NCI-H2081 (cell line): ENCODE results near the gene MPZL1.
"Not testable (repeated sequence)": the region's sequence is repeated elsewhere in the genome, so short reads cannot be mapped to it uniquely, and the experiment has no call there.

Experiments
- DNase-seq, 2 experiments: peaks; one replicate each; lab custom pipeline; 2025; lab: John Stamatoyannopoulos, UW

MPZL1 gene

DNA sequence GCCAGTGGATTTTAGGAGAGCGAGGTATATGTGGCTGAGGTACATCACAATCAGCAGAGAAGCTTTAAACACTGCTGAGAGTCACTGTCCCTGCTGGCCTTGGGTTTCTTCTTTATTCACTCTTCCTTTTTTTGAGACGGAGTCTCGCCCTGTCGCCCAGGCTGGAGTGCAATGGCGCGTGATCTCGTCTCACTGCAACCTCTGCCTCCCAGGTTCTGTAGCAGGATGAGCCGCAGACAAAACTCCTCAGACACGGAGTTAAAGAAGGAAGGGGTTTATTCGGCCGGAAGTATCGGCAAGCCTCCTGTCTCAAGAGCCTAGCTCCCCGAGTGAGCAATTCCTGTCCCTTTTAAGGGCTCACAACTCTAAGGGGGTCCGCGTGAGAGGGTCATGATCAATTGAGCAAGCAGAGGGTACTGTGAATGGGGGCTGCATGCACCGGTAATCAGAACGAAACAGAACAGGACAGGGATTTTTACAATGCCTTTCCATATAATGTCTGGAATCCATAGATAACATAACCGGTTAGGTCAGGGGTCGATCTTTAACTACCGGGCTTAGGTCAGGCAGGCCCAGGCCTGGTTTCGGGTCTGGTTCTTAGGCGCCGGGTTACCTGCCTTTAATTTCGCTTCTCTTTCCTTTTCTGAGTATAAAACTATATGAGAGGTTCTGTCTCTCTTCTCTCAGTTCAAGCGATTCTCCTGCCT is 1.9 kb upstream of the MPZL1 start:
- not testable (repeated sequence) for DNase-seq

DNA sequence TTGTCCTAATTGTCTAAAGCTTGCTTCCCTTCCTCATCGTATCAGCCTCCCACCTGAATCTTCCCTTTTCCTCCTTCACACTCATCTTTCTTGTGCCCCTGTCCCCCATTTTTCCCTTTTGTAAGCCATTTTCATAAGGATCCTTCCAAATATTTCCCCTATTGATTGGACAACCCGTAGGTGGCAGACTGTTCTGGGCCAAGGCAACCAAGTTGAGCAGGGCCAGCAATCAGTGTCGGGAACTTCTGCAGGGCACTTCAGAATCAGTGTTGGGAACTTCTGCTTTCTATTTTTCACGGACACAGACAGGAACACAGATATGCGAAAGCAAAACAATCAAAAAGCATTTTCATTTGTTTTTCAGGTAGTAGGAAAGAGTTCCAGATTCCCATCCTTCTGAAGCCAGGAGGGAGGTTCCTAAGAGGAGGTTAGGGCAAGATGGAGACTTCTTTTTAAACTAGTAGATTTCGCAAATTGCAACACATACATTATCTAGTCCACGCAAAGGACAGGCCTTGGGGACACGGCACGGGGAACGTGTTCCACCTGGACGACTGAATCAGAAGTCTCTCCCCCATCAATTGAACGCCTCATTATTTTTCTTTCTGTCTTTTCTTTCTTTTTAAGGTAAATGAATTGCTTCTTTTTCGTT is 691 bp upstream of the MPZL1 start:
- DNase-seq: peak in 1 of 2 experiments; percentile 30

DNA sequence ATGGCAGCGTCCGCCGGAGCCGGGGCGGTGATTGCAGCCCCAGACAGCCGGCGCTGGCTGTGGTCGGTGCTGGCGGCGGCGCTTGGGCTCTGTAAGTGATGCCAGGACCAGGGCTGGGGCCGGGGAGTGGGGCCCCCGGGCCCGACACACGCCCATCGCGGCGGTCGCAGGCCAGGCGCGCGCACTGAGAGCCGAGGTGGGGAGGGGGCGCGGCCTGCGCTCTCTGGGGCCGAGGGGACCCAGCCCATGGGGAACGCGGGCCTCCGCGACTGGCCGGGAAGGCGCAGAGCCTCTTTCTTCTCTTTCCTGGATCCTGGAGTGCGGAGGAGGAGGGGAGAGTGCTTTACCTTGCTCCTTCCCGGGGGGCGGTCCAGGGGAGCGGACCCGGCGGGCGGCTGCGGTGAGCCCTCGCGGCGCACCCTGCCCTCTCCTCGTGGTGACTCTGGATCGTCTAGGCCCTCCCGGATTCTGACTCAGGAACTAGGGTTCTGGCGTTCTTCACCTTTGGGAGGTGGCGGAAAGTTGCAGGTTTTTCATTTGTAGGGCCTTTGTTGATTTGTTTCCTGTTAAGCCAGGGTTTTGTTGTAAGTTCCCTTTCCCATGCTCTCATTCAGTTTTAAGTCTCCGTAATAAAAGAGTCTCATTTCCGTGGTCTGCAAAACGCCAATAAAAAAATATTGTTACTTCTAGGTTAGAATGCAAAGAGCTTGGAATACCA is 529 bp downstream of the MPZL1 start:
- peak; percentile 46 to 66 for DNase-seq

DNA sequence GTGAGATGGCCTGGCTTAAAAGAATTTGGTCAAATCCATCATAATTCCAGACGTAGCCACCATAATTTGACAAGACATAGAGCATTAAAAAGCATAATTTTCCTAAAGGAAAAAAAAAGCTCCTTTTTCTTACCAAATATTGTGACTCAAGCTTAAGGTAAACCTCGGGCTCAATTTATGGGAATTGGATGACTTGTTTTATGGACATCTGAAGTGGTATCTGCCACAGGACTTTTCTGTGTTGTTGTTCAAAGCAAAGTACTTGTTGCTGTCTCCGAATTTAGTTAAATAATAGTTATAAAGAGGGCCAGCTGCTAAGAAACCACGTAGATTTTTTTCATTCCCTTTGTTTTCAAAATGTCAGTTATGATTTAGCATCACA is 1.1 kb downstream of the MPZL1 start:
- no peak for DNase-seq

DNA sequence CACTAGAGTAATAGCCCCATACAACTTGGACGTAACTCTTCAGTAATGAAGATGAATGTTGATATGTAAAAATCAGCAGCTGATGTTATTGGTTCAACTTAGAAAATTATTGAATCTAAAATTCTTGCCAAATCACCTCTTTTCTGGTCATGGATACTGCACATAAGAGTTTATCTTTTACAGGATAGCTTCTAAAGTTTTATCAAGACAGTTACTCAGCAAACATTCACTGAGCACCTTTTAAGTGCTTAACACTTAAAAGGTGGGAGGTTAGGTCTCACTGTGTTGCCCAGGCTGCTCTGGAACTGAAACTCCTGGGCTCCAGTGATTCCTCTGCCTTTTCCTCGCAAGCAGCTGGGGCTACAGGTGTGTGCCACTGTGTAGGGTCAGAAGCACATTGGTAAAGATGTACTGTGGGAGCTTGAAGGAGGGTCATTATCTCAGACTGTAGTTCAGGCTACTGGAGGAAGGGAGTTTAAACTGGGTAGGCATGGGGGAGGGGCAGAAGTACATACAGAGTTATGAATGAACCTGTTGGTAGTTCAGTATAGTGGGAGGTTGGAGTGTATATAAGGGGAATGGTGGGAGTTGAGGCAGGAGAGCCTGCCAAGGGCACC is 2.0 kb downstream of the MPZL1 start:
- DNase-seq: no peak

DNA sequence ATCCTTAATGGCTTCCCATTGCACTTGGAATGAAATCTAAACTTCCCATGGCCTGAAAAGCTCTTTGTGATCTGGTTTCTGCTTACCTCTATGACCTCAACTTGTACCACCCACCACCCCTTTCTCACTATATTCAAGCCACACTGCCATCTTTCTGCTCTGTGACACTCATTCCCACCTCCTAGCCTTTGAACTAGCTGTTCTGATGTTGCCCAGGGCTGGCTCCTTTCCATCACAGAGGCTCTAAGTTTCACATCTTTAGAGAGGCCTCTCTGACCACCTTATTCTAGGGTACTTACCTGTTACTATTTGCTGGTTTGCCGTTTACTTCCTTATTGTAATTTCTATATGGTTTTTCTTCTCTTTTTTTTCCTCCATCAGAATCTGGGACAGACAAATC is 4.2 kb downstream of the MPZL1 start:
- no peak for DNase-seq

DNA sequence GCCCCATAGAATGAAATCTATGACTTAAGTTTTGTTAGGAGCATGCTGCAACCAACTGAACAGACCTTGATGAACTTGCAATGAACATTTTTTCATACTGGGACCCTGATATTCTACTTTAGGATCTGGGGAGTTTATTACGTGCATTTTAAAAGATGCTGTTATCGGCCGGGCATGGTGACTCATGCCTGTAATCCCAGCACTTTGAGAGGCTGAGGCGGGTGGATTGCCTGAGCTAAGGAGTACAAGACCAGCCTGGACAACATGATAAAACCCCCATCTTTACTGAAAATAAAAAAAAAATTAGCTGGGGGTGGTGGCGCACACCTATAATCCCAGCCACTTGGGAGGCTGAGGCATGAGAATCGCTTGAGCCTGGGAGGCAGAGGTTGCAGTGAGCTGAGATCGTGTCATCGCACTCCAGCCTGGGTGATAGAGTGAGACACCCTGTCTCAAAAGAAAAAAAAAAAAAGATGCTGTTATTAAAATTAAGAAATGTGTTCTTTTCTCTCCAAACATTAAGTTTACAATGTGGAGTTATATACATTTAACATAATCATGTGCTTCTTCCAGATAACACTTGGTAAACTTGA is 7.1 kb downstream of the MPZL1 start:
- no peak for DNase-seq

DNA sequence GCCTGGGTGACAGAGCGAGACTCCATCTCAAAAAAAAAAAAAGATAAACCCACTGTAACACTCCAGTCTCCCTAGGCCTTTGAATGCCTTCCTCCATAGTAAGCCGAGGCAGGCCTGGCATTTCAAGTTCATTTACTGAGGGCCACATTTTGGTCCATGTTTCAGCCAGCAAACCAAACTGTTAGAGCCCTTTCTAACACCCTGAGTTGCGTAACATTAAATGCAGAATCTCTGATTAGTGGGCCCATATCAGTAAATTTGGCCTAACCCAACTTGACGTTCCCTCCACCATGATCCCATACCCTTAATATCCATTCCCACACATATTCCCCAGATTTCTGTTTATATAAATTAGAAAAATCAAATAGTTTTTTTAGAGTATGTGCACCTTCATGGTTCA is 12.4 kb downstream of the MPZL1 start:
- no peak for DNase-seq

DNA sequence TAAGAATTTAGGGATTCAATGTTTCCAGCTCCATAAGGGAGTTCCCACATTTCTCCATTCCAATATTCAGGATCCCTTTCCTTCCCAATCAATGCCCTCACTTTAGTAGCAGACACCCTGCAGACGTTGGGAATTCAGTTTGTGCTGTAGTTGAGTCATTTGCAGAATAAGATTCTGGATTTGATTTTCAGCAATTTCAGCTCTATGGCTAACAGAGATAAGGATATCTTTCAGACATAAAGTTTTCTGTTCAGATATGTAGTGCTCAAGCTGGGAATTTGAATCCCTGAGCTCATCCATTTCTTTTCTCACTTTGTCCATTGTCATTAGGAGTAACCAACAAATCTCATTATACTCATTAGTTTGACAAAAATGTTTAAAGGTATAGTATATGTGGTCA is 13.1 kb downstream of the MPZL1 start:
- no peak for DNase-seq

DNA sequence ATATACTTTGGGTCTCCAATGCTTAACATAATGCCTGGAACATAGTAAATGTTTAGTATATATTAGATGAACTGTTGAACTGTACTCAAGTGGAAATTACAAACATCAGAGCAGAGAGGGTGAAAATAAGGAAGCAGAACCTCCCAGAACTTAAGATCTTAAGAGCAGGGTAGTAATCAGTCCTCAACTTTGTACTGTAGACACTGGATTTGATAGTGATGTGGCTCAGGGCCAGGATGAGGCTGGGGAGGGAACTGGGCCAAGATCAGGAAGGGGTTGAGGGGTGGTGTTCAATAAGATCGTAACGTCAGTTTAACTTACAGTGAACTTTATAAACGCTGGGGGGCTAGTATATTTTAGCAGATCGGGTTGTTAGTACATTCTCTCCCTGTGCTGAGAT is 15.4 kb downstream of the MPZL1 start:
- DNase-seq: no peak

DNA sequence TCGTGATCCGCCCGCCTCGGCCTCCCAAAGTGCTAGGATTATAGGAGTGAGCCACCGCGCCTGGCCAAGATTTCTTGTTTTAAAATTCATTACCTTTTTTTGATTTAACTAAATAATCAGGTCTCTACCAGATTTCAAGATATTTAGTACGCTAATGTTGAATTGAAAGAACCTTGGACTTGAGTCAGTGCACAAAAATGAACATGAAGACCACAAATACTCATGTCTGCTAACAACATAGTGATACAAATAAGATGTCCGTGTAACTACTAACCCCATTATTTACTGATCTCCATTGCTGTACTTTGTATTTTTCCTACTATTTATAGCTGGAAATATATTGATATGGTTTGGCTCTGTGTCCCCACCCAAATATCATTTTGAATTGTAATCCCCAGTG is 16.4 kb downstream of the MPZL1 start:
- DNase-seq: no peak

DNA sequence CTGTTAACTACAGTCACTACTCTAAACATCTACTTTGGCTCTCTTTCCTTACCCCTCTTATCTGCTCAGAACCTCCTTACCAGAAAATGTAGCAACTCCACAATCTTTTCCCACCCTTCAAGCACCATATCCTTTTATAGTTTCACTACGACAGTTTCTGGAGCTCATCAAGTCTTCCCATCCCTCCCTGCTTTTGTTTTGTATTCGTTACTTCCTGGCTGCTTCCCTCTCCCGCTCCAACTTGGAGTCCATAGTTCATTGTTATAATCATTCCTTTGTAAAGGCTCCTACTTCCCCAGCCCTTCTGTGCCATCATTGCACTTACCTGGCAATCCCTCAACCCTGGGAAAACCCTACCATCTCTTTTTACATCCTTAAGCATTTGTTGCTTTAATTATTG is 18.0 kb downstream of the MPZL1 start:
- DNase-seq: no peak

DNA sequence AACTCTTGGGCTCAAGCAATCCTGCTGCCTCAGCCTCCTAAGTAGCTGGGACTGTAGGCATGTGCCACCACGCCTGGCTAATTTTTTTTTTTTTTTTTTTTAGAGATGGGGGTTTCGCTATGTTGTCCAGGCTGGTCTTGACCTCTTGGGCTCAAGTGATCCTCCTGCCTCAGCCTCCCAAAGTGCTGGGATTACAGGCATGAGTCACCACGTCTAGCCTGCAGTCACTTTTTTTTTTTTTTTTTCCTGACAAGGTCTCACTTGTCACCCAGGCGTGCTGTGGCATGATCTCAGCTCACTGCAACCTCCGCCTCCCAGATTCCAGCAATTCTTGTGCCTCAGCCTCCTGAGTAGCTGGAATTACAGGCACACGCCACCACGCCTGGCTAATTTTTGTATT is 19.3 kb downstream of the MPZL1 start:
- DNase-seq: not testable (repeated sequence)

DNA sequence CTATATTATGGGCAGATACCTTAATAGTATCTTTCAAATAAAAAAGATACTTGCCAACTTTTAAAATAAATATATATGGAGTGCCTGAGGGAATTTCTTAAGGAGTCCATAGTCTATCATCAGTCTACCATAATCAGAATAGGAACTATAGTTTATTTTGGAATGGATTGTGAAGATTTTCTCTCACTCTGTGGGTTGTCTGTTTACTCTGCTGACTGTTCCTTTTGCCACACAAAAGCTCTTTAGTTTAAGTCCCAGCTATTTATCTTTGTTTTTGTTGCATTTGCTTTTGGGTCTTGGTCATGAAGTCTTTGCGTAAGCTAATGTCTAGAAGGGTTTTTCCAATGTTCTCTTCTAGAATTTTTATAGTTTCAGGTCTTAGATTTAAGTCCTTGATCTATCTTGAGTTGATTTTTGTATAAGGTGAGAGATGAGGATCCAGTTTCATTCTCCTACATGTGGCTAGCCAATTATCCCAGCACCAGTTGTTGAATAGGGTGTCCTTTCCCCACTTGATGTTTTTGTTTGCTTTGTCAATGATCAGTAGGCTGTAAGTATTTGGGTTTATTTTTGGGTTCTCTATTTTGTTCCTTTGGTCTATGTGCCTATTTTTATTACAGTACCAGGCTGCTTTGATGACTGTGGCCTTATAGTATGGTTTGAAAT is 20.7 kb downstream of the MPZL1 start:
- DNase-seq: peak in 1 of 2 experiments; percentile 6

DNA sequence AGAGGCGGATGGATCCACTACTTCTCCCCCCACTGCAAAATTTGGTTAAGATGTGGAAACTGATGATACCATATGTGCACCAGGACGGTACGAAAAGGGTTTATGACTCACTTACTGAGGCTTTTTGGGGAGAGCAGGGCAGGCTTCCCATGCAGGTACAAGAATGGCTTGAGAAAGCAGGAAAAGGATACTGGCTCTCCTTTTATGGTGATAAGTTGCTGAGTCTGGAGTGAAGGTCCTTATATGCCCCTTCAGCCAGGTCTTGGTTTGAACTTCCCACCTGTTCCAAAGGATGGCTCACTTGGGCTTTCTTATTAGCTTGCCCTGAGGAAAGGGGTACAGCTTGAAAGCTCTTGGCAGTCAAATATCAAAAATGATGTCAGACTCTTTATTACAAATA is 23.1 kb downstream of the MPZL1 start:
- DNase-seq: no peak

DNA sequence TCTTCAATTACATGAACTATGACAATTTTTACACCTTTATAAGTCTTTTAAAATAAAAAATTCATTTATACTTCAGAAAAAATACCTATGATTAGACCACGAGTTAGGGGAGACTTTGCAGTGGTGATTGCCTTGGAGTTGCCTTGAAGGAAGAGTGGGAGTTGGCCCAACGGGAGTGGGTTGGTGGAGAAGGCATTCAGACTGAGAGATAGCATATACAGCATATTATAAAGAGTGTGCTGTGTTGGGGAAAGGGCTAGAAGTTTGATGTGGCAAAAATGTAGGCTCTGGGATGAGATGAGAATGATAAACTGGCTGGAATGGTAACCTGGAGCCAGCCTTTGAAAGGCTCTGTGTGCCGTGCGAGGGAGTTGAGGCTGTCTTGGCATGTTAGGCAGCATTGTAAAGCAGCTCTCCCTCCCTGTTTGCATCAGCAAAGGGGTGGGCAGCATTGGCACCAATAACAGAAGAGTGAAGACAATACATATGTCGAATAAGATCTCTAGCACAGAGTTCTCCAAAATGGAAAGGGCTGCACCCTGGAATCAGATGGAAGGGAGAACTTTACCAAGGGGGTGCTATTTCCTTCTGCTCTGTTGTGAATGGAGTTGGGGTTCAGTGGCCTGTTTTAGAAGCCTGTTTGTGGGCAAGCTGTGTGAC is 24.4 kb downstream of the MPZL1 start:
- DNase-seq: no peak

DNA sequence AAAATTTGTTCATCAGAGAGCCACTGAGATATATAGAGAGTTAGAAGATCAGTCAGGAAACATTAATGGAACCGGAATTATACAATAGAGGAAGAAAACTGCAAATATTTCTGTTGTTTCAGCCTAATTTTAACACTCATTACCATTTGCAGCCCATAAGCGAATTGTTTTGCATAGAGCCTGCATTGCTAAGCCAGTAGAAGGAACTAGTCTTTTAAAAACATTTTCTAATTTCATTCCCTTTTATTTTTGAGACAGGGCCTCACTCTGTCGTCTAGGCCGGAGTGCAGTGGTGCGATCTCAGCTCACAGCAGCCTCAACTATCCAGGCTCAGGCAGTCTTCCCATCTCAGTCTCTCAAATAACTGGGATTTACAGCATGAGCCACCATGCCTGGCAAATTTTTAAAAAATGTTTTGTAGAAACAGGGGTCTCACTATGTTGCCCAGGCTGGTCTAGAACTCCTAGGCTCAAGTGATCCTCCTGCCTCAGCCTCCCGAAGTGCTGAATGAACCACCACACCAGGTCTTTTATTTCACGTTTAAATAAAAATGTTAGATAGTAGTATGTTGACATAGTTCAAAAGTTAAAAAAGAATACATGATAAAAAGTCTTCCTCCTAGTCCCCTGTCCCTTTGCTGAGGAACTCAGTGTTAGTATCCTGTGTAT is 25.3 kb downstream of the MPZL1 start:
- no peak for DNase-seq

DNA sequence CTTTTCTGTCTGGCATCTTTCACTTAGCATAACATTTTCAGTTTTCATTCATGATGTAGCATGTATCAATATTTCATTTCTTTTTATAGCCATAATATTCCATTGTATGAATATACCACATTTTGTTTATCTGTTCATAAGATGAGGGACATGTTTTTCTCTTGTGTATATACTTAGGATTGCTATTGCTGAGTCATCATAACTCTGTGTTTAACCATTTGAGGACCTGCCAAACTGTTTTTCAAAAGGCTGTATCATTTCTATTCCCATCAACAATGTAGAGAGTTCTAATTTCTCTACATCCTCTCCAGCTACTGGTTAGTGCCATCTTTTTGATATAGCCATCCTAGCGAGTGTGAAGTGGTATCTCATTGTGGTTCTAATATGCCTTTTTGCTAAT is 26.2 kb downstream of the MPZL1 start:
- no peak for DNase-seq

DNA sequence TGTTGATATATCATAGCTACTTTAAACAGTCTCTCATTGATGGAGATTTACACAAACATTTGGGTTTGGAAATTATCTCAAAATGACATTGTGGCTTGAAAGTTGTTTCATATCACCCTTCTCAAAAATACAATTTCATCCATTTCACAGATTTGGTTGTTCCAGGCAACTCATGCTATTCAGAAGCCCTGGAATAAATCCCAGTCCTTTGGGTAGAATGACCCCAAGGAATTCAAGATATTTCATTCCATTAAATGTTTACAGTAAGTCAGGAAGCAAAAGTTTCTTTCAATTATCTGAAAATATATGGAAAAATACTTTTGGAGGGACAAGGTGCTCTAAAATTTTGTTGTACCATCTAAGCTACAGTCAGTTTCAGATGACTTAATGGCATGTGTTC is 27.1 kb downstream of the MPZL1 start:
- DNase-seq: no peak

DNA sequence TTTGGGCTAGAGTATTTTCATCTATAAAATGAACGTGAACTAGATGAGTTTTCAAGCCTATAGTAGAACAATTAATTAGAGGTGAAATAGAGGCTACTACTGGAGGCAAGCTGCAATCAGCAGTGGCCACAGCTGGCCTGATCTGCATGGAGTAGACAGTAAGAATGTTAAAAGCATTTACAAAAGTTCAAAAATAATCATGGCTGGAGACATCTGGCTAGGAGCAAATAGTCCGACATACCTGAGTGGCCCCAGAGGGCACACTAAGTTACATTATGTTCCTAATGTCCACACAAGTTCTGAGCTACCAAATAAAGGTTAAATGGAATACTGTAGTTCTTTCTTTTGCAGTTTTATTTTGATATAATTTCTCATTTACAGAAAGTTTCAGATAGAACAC is 28.0 kb downstream of the MPZL1 start:
- no peak for DNase-seq

DNA sequence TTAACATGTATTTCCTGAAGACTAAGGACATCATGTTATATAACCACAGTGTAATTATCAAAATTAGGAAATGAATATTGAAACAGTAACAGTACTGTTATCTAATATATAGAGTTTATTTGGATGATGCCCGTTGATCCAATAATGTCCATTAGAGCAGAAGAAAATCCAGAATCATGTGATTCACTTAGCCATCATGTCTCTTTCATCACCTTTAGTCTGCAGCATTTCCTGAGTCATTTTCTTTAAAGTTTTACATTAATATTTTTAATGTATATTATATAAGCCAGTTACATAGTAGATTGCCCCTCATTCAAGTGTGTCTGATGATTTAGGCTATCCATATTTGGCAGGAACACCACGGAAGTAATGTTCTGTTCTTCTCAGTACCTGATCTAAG is 28.9 kb downstream of the MPZL1 start:
- DNase-seq: no peak
